Ovary (tissue), 9 donors: ENCODE results near the gene DPP7. TPM values are rescaled to one million over a fixed set of nuclear protein-coding genes. Genes with fewer than 3 reads are reported as not detected.

Experiments
- DNase-seq, 5 donors: peaks; one replicate each; pipeline ENCODE4 v3.0.0-alpha.2; 2019 to 2020
- H3K27ac ChIP-seq, 2 donors: fragments of 200-600 bp; one replicate each; pipeline versions ENCODE4 v1.5.1 to v1.8.0; 2019 to 2022
- H3K27me3 ChIP-seq: fragments of 200-600 bp; one replicate; pipeline ENCODE4 v1.8.0; 2022
- H3K36me3 ChIP-seq: fragments of 200-600 bp; sonication (generic); one replicate; pipeline ENCODE4 v1.5.1; 2019
- H3K4me1 ChIP-seq: one replicate; pipeline ENCODE4 v1.8.1; 2013; ENCODE audit warnings: mild to moderate bottlenecking, moderate library complexity; ENCODE audit not compliant: insufficient read depth
- H3K4me3 ChIP-seq: fragments of 200-600 bp; sonication (generic); one replicate; pipeline ENCODE4 v1.5.1; 2017
- H3K9me3 ChIP-seq, 2 donors: fragments of 200-600 bp in 1 of 2; sonication (generic) in 1 of 2; one replicate each; pipeline versions ENCODE4 v1.5.1 to v1.8.1; 2013 to 2019; ENCODE audit warnings: mild to moderate bottlenecking in 1 of 2, moderate library complexity in 1 of 2
- EP300 ChIP-seq: sonication (generic); formaldehyde crosslinking; IDR thresholded peaks from one replicate; pipeline ENCODE4 v1.6.1; 2017; ENCODE audit warnings: antibody characterized with exemption
- POLR2A ChIP-seq: fragments of 450-650 bp; IDR thresholded peaks from one replicate; pipeline ENCODE4 v1.6.1; 2017; ENCODE audit warnings: antibody characterized with exemption, mild to moderate bottlenecking, moderate library complexity
- WGBS, 3 donors: extraction: QIAGEN DNeasy Blood & Tissue Kit in 1 of 3; methylation state at CpG; one replicate each; pipeline versions ENCODE4 v1.1.5 to v1.1.7; 2013 to 2017; 5-methylcytosine and 5-hydroxymethylcytosine counted together
- intact Hi-C, 4 donors: fragments of 100-400 bp; cut with DNase I; formaldehyde crosslinking; loops; one replicate each; pipeline versions ENCODE4 v1.11.0 to v1.15.1; 2022 to 2023
- polyA plus RNA-seq, 2 donors: library from polyadenylated mRNA; stranded (reverse); fragments of 200-250 nt in 1 of 2; fragments of 350-450 nt in 1 of 2; fragmentation: Illumina TruSeq in 1 of 2; extraction: RNeasy Lipid Tissue Mini Kit (QIAGEN cat#74804) in 1 of 2; gene quantifications; one replicate each; pipeline ENCODE4 v1.2.3, GENCODE V29; 2013 to 2014
- total RNA-seq, 7 donors: library from RNA; depleted of rRNA in 2 of 7; stranded (reverse); fragments of >200 nt in 2 of 7; fragmentation: NEBNext Ultra II Directional in 3 of 7; extraction: Animal tissue kit (Norgen Biotek cat#: 25700) in 3 of 7; gene quantifications; one replicate each; pipeline versions ENCODE4 v1.1.0 to v1.2.4, GENCODE V29; 2016 to 2023
- TF ChIP-seq, protein P1 (sequence below), 3 donors: fragments of 450-650 bp in 2 of 3; fragments of 200-600 bp in 1 of 3; IDR thresholded peaks; one replicate each; pipeline versions ENCODE4 v1.5.1 to v1.8.0; 2016 to 2022; ENCODE audit warnings: antibody characterized with exemption in 3 of 3, mild to moderate bottlenecking in 1 of 3
- donor health status: DM: no; HTN: no; CAD: no; lungs with moderate emphysema.
- donor health status: DM: no; HTN: no; CAD: no.
- donor health status: Bipolar disorder and iron deficiency.
- donor health status: DM: yes; HTN: yes; CAD: no.
- donor health status: DM: no; HTN: no; CAD: no.
- donor health status: DM: yes; HTN: yes; CAD: no.

The DPP7 gene
- total and polyA plus RNA-seq, 9 donors = 3.0 to 117 (median 88.7) TPM

DNA sequence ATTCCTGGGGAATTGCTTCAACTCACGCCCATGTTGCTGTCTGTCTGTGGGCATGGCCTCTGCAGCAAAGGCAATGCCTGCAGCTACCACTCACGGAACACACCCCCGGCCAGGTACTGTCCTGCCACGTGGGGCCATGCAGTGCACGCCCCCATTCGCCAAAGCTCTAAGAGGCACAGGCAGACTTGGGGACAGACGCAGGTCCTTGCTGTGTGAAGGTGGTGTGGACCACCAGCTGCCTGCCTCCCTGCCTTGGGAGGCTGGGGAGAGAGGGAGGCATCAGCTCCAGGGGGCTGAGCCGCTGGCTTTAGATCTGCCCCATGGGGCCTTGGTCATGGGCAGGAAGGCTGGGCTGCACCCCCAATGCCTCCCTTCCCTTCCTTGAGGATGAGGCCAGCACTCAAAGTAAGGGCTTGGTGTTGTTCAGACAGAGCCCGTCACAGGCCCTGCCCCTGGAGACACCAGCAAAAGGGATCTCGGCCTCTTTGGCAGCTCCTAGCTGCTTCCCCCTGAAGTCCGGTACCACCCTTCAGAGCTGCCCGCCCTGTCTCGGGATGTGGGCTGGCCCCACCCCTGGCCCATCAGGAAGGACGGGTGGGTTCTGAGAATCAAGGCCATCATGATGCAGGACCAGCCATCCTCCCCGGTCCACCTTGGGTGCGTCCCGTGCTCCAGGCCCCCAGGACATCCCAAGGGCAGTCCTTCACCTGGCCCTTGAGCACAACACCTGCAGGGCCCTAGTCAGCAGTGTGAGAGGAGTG is 26.7 kb upstream of the DPP7 start:
- Histone ChIP-seq H3K36me3 (no peaks in the 10 kb centered on the region), H3K9me3 (no peaks in the 10 kb centered on the region), H3K4me1 (peaks cover 8% of the 10 kb centered on the region), H3K27me3 (peaks cover 3% of the 10 kb centered on the region), H3K27ac (no peak overlapping the region), H3K4me3 (no peak overlapping the region)
- intact Hi-C loops = no loop called here
- DNase-seq = no peak
- WGBS, 3 donors = 71 to 82% (median 72%) methylated on average over 17 of the region's 17 CpGs
- TF ChIP-seq POLR2A (no peak), EP300 (no peak)
- TF ChIP-seq, protein P1, sequence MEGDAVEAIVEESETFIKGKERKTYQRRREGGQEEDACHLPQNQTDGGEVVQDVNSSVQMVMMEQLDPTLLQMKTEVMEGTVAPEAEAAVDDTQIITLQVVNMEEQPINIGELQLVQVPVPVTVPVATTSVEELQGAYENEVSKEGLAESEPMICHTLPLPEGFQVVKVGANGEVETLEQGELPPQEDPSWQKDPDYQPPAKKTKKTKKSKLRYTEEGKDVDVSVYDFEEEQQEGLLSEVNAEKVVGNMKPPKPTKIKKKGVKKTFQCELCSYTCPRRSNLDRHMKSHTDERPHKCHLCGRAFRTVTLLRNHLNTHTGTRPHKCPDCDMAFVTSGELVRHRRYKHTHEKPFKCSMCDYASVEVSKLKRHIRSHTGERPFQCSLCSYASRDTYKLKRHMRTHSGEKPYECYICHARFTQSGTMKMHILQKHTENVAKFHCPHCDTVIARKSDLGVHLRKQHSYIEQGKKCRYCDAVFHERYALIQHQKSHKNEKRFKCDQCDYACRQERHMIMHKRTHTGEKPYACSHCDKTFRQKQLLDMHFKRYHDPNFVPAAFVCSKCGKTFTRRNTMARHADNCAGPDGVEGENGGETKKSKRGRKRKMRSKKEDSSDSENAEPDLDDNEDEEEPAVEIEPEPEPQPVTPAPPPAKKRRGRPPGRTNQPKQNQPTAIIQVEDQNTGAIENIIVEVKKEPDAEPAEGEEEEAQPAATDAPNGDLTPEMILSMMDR (IDR thresholded peaks at IDR 0.05) = no peak

DNA sequence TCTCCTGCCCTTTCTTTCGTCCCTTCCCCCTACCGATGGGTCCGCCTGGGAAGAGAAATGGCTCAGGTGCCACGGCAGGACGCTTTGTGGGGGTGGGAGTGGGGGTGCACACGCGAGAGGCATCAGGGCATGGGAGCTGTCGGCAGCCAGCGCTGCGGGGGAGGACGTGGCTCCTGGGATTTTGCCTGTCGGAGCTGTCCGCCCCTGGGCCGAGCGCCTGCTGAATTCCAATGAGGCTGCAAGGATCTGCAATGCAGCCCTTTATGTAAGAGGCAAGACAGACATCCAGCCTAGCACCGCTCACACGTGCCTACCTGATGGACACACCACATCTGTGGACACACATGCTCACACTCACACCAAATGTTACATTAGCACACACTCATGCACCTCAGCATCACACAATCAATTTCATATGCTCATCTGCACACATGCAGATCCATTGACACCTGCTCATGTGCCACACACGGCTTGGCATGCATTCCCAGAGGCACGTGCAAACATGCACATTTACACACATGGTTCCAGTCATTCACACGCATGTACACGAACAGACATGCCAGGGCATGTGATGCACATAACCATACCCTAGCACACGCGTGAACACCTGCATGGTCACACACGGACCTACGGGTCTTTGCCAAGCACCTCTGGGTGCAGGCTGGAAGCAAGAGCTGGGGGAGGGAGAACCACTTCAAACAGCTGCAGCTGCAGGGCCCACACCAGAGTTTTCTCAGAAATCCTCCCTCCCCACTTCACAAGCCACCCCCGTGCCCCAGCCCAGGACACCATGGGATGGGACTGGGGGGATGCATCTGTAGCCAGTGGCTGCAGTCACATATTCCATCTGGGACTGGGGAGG is 25.8 kb upstream of the DPP7 start:
- 36 to 45% (median 41%) methylated on average over 26 of the region's 26 CpGs for WGBS, 3 donors
- intact Hi-C loops = no loop called here
- H3K27me3 ChIP-seq = peaks cover 3% of the 10 kb centered on the region

DNA sequence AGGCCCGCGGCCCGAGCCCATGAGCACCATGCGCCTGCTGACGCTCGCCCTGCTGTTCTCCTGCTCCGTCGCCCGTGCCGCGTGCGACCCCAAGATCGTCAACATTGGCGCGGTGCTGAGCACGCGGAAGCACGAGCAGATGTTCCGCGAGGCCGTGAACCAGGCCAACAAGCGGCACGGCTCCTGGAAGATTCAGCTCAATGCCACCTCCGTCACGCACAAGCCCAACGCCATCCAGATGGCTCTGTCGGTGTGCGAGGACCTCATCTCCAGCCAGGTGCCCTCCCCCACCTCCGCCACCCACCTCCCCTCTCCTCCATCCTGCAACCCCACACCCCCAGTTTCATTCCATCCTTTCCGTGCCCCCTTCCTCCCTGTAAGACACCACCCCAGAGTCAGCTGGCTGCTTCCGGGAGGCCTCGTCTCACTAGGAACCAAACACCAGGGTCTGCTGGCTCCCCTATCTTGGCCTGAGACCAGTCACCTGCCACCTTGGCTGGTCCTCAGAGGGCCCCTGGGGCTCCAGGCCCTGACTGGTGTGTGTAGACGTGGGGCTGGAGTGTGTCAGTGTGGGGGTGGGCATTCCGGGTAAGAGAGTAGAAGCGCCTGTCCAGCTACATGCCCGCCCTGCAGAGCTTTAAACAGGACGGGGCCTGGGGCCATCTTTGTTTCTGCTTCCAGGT is 25.1 kb upstream of the DPP7 start:
- no peak for TF ChIP-seq EP300
- Histone ChIP-seq H3K27me3 (peaks cover 3% of the 10 kb centered on the region), H3K4me1 (peaks cover 8% of the 10 kb centered on the region), H3K36me3 (no peaks in the 10 kb centered on the region), H3K4me3 (no peak overlapping the region), H3K27ac (no peak overlapping the region), H3K9me3 (no peaks in the 10 kb centered on the region)
- intact Hi-C loops = no loop called here
- WGBS, 3 donors = 18 to 28% (median 19%) methylated on average over 29 to 37 of the region's 37 CpGs
- DNase-seq = no peak

More for the DNA sequence above, 25.8 kb upstream of the DPP7 start:
- H3K4me3 ChIP-seq = no peak overlapping the region
- no peaks in the 10 kb centered on the region for H3K36me3 ChIP-seq
- no peak overlapping the region for H3K27ac ChIP-seq
- TF ChIP-seq POLR2A (no peak), EP300 (no peak)
- TF ChIP-seq, protein P1 (IDR thresholded peaks at IDR 0.05) = no peak
- H3K9me3 ChIP-seq = no peaks in the 10 kb centered on the region
- peaks cover 8% of the 10 kb centered on the region for H3K4me1 ChIP-seq
- no peak for DNase-seq

DNA sequence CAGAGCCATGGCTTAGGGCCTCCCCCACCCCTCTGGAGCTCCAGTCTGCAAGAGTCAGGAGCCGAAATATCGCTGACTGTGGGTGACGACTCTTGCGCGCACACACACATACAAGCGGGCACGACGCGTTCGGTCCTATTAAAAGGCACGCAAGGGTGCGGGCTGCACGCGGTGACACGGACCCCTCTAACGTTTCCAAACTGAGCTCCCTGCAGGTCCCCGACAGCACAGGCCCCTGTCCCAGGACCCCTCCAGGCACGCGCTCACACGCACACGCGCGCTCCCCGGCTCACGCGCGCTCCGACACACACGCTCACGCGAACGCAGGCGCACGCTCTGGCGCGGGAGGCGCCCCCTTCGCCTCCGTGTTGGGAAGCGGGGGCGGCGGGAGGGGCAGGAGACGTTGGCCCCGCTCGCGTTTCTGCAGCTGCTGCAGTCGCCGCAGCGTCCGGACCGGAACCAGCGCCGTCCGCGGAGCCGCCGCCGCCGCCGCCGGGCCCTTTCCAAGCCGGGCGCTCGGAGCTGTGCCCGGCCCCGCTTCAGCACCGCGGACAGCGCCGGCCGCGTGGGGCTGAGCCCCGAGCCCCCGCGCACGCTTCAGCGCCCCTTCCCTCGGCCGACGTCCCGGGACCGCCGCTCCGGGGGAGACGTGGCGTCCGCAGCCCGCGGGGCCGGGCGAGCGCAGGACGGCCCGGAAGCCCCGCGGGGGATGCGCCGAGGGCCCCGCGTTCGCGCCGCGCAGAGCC is 24.4 kb upstream of the DPP7 start, which contains the start of gene GRIN1:
GRIN1 (plus strand) TSS at position 433 of the 746 bp plus-strand sequence. CDS start 333 bp downstream, outside the sequence.
- Histone ChIP-seq H3K27me3 (peaks cover 3% of the 10 kb centered on the region), H3K9me3 (no peaks in the 10 kb centered on the region), H3K36me3 (no peaks in the 10 kb centered on the region), H3K4me3 (no peak within 1 kb of the TSS), H3K27ac (no peak within 1 kb of the TSS), H3K4me1 (peaks cover 8% of the 10 kb centered on the region)
- DNase-seq = peak in 4 of 5 donors; percentile 32 to 76 (median 61)
- intact Hi-C loops = no loop called here
- no peak for TF ChIP-seq EP300
- TF ChIP-seq, protein P1 (IDR thresholded peaks at IDR 0.05) = no peak
- no peak for TF ChIP-seq POLR2A
- 2 to 4% (median 2%) methylated on average over 68 to 104 of the region's 104 CpGs for WGBS, 3 donors
